HG03097 (cell line): Measurements from ENCODE around the gene MKKS.

Experiments used
- ATAC-seq: cut with Tn5 transposase; IDR thresholded peaks from one replicate; pipeline ENCODE4 v1.9.1; 2021; ENCODE audit not compliant: unreplicated experiment, low FRiP score

Gene MKKS

GRCh38 chr20:10453241-10453640 lies 19.2 kb upstream of the MKKS start:
- ATAC-seq, result peak; percentile 76

DNA sequence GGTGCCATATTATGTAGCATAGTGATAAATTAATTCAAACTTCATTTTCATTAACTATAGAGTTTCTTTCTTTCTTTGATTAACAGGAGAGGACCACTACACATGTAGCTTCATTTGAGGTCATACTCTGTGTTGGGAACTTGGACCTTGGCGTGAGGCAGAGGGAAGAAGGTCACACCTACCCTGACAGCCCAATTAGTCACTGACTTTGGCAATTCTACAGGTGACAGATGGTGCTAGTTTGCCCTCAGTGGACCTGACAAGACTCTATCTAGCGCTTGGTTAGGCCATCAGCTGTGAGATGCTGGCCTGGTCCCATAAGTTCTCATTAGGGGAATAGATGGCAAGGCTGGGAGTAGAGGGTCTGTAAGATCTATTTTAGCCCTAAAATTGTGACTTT lies 15.2 kb upstream of the MKKS start:
- ATAC-seq, result no peak

- ATAC-seq, result no peak
Measured at GRCh38 chr20:10448270-10449156, 14.5 kb upstream of the MKKS start.

DNA sequence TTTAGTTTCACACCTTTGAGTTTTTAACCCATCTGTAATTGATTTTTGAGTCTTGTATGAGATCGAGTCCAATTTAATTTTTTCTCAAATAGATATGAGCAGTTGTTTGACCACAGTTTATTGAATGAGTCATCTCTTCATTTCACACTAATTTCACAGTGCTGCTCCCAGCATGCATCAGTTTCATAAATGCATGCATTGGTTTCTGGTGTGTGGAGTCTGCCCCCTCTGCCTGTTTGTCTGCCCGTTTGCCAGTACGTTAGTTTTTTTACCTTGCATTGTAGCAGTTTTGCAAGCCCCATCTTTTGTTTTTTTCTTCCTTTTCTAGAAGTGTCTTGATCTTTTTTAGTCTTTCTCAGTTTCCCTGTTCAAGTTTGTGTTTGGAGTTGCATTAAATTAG lies 13.0 kb upstream of the MKKS start:
- peak; percentile 90 for ATAC-seq

- no peak for ATAC-seq
Measured at GRCh38 chr20:10445758-10446157, 11.7 kb upstream of the MKKS start.

DNA sequence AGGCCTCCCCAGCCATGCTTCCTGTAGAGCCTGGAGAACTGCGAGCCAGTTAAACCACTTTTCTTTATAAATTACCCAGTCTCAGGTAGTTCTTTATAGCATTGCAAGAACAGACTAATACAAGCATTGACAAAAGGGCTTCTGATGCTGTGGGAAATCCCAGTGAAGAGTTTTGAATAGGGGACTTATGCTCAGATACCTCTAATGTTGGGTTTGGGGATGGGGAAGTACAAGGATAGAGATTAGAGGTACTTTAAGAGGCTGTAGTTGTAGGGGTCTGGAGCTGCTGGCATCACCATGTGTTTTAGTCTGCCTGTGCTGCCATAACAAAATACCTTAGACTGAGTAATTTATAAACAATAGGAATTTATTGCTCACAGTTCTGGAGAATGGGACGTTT lies 9.9 kb upstream of the MKKS start:
- ATAC-seq, result no peak

GRCh38 chr20:10438217-10438616 lies 4.2 kb upstream of the MKKS start:
- ATAC-seq, result no peak

DNA sequence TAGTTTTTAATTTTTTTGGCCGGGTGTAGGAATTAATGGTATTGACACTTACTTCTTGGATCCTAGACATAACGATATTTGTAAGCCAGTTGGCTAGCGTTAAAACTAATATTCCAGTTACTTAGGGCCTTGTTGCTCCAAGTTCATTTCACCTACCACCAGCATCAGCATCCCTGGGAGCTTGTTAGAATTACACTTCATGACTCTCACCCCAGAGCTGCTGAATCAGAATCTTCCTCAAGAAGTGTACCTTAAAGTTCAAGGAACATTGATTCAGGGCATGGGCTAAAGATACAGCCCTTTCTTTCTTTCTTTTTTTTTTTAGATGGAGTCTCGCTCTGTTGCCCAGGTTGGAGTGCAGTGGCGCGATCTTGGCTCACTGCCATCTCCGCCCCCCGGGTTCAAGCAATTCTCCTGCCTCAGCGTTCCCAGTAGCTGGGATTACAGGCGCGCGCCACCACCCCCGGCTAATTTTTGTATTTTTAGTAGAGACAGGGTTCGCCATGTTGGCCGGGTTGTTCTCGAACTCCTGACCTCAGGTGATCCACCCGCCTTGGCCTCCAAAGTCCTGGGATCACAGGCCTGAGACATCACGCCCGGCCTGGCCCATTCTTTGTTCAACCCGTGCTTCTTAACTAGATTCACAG lies 2.2 kb upstream of the MKKS start:
- no peak for ATAC-seq

DNA sequence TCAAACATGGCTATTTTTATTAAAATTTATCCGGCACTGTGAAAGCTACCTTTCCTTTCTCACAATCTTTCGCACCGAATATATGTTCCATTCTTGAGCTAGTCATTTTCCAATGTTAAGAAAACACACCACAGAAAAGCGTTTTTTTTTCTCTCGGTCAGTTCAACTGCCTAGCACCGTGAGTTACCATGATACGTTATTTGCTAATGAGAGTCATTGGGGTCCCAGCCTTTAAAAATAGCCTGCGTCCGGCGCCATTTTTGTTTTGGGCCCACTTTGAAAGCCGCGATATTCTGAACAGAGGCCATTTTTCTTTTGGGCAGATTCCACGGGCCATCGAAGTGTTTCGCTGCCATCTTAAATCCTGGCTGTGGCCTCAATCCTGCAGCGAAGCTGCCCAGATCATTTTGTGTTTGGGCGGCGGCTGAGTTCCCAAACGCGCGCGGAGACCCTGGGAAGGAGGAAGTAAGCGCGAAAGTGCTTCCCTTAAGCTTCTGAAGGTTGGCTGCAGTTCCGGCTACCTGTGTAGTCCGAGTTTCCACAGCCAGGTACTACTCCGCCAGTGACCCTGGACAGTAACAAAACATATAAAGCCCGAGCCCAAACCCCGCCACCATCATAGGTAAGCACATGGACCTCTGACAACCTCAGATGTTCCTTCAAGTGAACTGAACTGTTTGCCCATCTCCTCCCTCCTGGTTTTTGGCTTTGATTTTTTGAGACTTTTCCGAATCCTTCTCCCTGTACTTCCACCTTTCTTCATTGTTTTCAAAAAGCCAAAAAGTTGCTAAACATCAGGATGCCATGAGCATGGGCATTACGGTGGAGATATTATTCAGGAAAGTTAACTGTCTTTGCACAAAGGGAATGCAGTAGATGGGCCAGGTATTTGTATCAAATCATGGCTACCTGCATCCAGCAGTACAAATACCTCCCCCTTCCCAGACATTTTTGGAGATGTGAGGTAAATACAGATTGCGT lies 1.1 kb upstream of the MKKS start, which contains the start of gene SLX4IP:
Gene SLX4IP, plus strand, starts transcription at position 474 of the 981 bp plus-strand sequence. CDS start 22,900 bp downstream, outside the sequence.
- ATAC-seq, result peak; percentile 56

GRCh38 chr20:10434467-10434831 lies 427 bp upstream of the MKKS start:
- peak; percentile 50 for ATAC-seq

DNA sequence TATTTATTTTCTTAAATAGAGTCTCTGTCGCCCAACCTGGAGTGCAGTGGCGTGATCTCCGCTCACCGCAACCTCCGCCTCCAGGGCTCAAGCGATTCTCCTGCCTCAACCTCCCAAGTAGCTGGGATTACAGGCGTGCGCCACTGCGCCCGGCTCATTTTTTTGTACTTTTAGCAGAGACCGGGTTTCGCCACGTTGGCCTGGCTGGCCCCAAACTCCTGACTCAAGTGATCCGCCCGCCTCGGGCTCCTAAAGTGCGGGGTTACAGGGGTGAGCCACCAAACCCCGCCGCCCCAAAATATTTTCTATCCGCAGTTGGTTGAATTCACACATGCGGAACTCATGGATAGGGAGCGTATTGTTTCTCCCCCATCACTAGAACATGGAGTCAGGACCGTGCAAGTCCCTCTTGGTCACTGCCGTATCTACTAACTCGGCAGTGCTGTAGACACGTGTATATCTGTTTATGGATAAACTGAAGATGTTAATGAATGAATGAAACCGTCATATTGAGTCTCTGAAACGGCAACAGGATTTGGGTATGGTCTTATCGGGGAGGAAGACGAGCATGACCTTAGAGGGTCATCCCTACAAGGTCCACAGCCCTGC lies 904 bp downstream of the MKKS start:
- no peak for ATAC-seq

- no peak for ATAC-seq
Measured at GRCh38 chr20:10432079-10432478, 1.9 kb downstream of the MKKS start.

DNA sequence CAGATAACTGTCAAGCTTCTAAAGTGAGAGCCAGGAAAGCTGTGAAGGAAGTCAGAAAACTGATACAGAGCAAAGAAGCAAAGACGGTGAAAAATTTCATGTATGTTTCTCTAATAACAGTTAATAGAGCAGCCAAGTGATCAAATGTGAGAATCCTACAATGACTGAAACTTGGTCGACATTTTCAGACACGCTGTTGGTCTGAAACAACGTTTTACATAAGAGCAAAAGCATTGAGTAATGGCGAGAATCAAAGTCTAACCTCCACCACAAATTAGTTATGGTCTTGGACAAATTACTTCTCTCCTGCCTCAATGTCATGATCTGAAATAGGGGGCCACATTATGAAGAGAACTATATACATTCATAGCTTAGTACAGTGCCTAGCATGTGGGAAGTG lies 3.3 kb downstream of the MKKS start:
- no peak for ATAC-seq

- ATAC-seq, result no peak
Measured at GRCh38 chr20:10430000-10430466, 4.0 kb downstream of the MKKS start.

DNA sequence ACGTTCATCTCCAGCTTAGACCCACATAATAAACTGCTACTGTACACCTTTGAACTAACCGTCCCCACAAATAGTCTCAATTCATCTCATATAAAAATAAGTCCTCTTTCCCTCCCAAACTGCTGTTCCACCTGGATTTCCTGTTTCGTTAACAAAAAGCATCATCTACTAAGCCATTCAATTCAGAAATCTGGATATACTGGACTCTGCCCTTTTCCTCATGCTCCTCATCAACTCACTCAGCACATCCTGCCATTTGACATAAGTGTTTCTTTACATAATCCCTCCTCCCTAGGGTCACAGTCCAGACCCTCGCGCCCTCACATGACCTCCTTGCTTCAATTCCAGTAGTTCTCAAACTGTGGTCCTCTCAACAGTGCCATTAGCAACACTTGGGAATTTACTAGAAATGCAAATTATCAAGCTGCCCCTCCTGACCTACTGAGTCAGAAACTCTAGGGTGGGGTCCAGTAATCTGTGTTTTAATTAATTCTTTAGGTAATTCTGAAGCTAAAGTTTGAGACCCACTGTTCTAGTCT lies 4.5 kb downstream of the MKKS start:
- no peak for ATAC-seq

- ATAC-seq, result no peak
Measured at GRCh38 chr20:10428008-10428407, 6.0 kb downstream of the MKKS start.

DNA sequence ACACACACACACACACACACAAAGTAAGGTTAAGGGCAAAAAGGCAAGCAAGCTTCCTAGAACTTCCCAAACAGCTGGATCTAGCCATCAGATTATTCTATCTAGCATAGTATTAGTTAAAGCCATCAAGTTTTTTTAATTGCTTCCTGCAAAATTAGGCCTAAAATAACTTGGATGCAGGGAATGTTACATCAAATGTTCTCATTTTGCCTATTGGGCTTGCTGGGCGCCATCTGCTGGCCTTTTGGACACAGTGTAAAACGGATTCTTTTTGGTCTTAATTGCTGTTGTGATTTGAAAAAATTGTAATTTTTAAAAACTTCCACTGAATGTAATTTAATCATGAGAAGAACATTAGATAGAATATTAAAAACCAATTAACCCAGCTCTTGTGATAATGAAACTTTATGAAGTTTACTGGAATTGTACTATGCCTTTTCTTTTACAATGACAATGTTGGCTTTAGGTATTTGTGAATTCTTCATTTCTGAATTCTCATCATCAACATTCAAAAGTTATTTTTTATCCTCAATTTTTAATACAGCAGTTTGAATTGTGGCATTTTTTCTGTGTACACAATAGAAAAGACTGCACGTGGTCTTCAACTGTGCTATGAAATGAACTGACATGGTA lies 6.8 kb downstream of the MKKS start:
- ATAC-seq, result no peak

DNA sequence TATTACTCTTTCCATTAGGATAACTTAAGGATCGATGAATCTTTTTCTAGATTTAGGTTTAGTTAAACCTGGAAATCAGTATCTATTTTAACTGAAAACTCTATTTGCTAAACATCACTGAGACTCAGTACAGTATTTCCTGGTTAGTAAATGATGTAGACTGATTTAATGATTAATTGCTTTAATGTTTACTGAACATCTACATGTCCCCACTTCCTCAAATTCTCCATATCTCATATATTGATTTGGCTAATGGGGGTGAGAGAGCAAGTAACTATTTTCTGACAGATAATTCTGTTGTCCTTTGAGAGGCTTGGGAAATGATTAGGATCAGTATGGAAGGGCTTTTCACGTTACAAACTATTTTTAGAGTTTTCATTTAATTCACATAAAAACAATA lies 10.3 kb downstream of the MKKS start:
- ATAC-seq, result peak; percentile 65

- ATAC-seq, result no peak
Measured at GRCh38 chr20:10419550-10420133, 14.4 kb downstream of the MKKS start.
